Measurements from ENCODE around the gene KATNB1. TPM values are rescaled to one million over a fixed set of nuclear protein-coding genes. Genes with fewer than 3 reads are reported as not detected.

The KATNB1 gene
- polyA plus RNA-seq, 1 of the 3 experiments (the other 2 are of a cell fraction) = 43.7 TPM

DNA sequence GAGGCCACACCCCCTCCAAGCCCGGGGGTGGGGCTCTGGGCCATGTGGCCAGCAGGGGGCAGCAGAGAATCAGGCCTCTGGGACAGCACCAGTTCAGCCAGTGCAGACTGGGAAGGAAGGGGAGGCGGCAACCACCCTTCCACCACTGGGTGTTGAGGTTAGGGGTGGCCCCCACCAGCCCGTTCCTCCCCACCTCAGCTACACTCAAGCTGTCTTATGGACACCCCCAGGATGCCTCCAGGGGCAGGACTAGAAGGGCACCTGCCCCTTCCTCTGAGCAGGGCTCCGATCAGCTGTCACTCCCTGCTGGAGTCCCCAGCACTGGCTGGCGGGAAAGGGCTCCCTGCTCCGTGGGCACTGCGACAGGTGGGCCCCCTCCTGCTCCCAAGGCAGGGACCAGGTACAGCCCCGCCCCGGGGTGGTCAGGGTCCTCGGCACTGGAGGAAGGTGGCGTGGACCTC lies 21.8 kb downstream of the KATNB1 start (continued):
- TF ChIP-seq, protein P1, sequence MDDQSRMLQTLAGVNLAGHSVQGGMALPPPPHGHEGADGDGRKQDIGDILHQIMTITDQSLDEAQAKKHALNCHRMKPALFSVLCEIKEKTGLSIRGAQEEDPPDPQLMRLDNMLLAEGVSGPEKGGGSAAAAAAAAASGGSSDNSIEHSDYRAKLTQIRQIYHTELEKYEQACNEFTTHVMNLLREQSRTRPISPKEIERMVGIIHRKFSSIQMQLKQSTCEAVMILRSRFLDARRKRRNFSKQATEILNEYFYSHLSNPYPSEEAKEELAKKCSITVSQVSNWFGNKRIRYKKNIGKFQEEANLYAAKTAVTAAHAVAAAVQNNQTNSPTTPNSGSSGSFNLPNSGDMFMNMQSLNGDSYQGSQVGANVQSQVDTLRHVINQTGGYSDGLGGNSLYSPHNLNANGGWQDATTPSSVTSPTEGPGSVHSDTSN (IDR thresholded peaks at IDR 0.05) = no peak
- no peak for TF ChIP-seq FOXJ3 (CRISPR knock-in tag; IDR thresholded peaks at IDR 0.05)

DNA sequence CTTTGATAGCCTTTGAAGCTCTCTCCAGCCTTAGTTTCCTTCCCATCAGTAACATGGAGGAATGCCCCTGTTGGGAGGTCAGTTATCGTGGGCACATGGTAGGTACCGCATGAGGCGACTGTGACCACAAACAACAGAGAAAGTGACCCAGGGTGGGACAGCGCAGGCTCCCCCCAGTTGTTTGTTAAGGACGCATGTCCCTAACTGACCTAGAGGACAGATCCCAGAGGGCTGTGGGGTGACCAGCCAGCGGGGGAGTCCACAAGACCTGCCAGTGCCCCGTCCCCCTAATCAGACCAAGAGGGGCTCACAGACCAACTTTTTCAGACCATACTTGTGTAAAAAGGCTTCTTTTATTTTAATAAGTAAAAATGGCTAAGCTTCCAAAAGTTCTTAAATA lies 22.3 kb downstream of the KATNB1 start:
- 0 out of 2 replicates have a peak, but pooled peaks cover 2% of the 10 kb centered on the region for H4K20me1 ChIP-seq (ENCODE audit: insufficient read depth)
- 98% methylated on average over 6 of the region's 7 CpGs for WGBS (ENCODE audit: low lambda C conversion rate)
- POLR2A ChIA-PET = no interaction called here

GRCh38 chr16:57758331-57759117 lies 23.0 kb downstream of the KATNB1 start:
- no peak overlapping the region for H3K9ac ChIP-seq
- H3K4me3 ChIP-seq (ENCODE audit: low read depth in 2 of 2, low read length in 1 of 2) = no peak overlapping the region
- ChIA-PET CTCF (interaction anchor here (0.8 to 4.8 kb wide), 22 partner anchors 9 to 182 kb away, joined by 3 to 57 read pairs (median 5); no protein-coding TSS in a partner anchor), POLR2A (no interaction called here)
- peaks cover 4 to 50% of the 10 kb centered on the region in 2 experiments for H3K36me3 ChIP-seq (replicated peaks in 1 of 2; ENCODE audit: control insufficient read depth in 1 of 2, insufficient read depth in 2 of 2, low read length in 1 of 2)
- TF ChIP-seq POLR2AphosphoS5 (IDR thresholded peaks at IDR 0.05; ENCODE audit: low read depth, low read length) (no peak), CHD2 (IDR thresholded peaks at IDR 0.05; ENCODE audit: low read length, partially characterized antibody) (no peak), YY1 (IDR thresholded peaks at IDR 0.05; ENCODE audit: low read depth) (no peak), MEF2A (IDR thresholded peaks at IDR 0.05; ENCODE audit: borderline replicate concordance, low read depth) (no peak), FOSL2 (IDR thresholded peaks at IDR 0.05; ENCODE audit: borderline replicate concordance, low read depth) (no peak), FOXM1 (IDR thresholded peaks at IDR 0.05; ENCODE audit: low read depth) (no peak), GATA2 (CRISPR knock-in tag; IDR thresholded peaks at IDR 0.05) (no peak), TAF1 (IDR thresholded peaks at IDR 0.05; ENCODE audit: borderline replicate concordance, low read depth, low read length) (no peak), JUND (IDR thresholded peaks at IDR 0.05) (no peak), MXI1 (IDR thresholded peaks at IDR 0.05; ENCODE audit: low read depth, low read length) (no peak), NRF1 (IDR thresholded peaks at IDR 0.05; ENCODE audit: low read depth, low read length) (no peak), NFIC (IDR thresholded peaks at IDR 0.05; ENCODE audit: borderline replicate concordance) (no peak), USF2 (IDR thresholded peaks at IDR 0.05; ENCODE audit: borderline replicate concordance, low read depth, low read length) (no peak), ZBTB33 (IDR thresholded peaks at IDR 0.05; ENCODE audit: borderline replicate concordance, low read depth) (no peak), TEAD4 (IDR thresholded peaks at IDR 0.05; ENCODE audit: borderline replicate concordance, insufficient read depth) (no peak), ELF1 (IDR thresholded peaks at IDR 0.05) (no peak)
- 84% methylated on average over 21 of the region's 33 CpGs for WGBS (ENCODE audit: low lambda C conversion rate)
- H3K4me2 ChIP-seq = no peak overlapping the region
- H3K79me2 ChIP-seq (ENCODE audit: insufficient read depth) = no peaks in the 10 kb centered on the region
- H3K27ac ChIP-seq (ENCODE audit: low read depth in 2 of 2, low read length in 1 of 2) = no peak overlapping the region
- H3K4me1 ChIP-seq (ENCODE audit: control insufficient read depth in 1 of 2, insufficient read depth in 2 of 2, low read depth in 1 of 2, low read length in 1 of 2) = peaks cover 0 to 6% of the 10 kb centered on the region in 2 experiments; a peak in 1 of 4 replicates
- no peak overlapping the region for H2AFZ ChIP-seq (ENCODE audit: low read depth)
- no peaks in the 10 kb centered on the region for H3K27me3 ChIP-seq (ENCODE audit: insufficient read depth)
- peaks cover 6% of the 10 kb centered on the region for H3F3A ChIP-seq (replicated peaks; ENCODE audit: insufficient read depth)
- H3K9me2 ChIP-seq = no peaks in the 10 kb centered on the region
- DNase-seq = no peak
- 0 out of 2 replicates have a peak, but pooled peaks cover 2% of the 10 kb centered on the region for H4K20me1 ChIP-seq (ENCODE audit: insufficient read depth)
- no peaks in the 10 kb centered on the region for H3K9me3 ChIP-seq

More for the DNA sequence above, 22.3 kb downstream of the KATNB1 start:
- Histone ChIP-seq H3K4me3 (ENCODE audit: low read depth in 2 of 2, low read length in 1 of 2) (no peak overlapping the region), H3K79me2 (ENCODE audit: insufficient read depth) (no peaks in the 10 kb centered on the region), H3K36me3 (replicated peaks in 1 of 2; ENCODE audit: control insufficient read depth in 1 of 2, insufficient read depth in 2 of 2, low read length in 1 of 2) (peaks cover under 1 to 55% of the 10 kb centered on the region in 2 experiments), H3K4me1 (ENCODE audit: control insufficient read depth in 1 of 2, insufficient read depth in 2 of 2, low read depth in 1 of 2, low read length in 1 of 2) (no peaks in the 10 kb centered on the region), H3K9me2 (no peaks in the 10 kb centered on the region), H3K9me3 (no peaks in the 10 kb centered on the region), H3K27me3 (ENCODE audit: insufficient read depth) (no peaks in the 10 kb centered on the region), H3K9ac (no peak overlapping the region), H3K27ac (ENCODE audit: low read depth in 2 of 2, low read length in 1 of 2) (no peak overlapping the region), H3K4me2 (no peak overlapping the region), H3F3A (replicated peaks; ENCODE audit: insufficient read depth) (peaks cover 6% of the 10 kb centered on the region), H2AFZ (ENCODE audit: low read depth) (no peak overlapping the region)
- CTCF ChIA-PET = interaction anchor here (0.5 to 4.8 kb wide), 33 partner anchors 8 to 561 kb away, joined by 3 to 57 read pairs (median 5); partner anchors contain the start of gene KATNB1
- no peak for DNase-seq
- TF ChIP-seq JUND (IDR thresholded peaks at IDR 0.05) = no peak
- TF ChIP-seq YY1 (IDR thresholded peaks at IDR 0.05; ENCODE audit: low read depth) = no peak
